Testis (tissue), 3 donors: Measurements from ENCODE around the gene FGGY. TPM values are rescaled to one million over a fixed set of nuclear protein-coding genes. Genes with fewer than 3 reads are reported as not detected.
A peak's percentile ranks its signal among the peaks of the same experiment; 100 is the strongest.

Source experiments
- DNase-seq: peaks from one replicate; pipeline ENCODE4 v3.0.0-alpha.2; 2019
- H3K27ac ChIP-seq, 2 donors: fragments of 200-600 bp; sonication (generic); one replicate each; pipeline ENCODE4 v1.5.1; 2019
- H3K27me3 ChIP-seq: fragments of 200-600 bp; sonication (generic); one replicate; pipeline ENCODE4 v1.5.1; 2019
- H3K36me3 ChIP-seq: fragments of 200-600 bp; sonication (generic); one replicate; pipeline ENCODE4 v1.5.1; 2017; ENCODE audit warnings: low read depth; ENCODE audit errors: missing control alignments
- H3K4me1 ChIP-seq: fragments of 200-600 bp; sonication (generic); one replicate; pipeline ENCODE4 v1.5.1; 2019
- H3K4me3 ChIP-seq, 2 donors: fragments of 200-600 bp; sonication (generic); one replicate each; pipeline ENCODE4 v1.5.1; 2017 to 2019
- H3K9me3 ChIP-seq: fragments of 200-600 bp; sonication (generic); one replicate; pipeline ENCODE4 v1.5.1; 2017
- POLR2A ChIP-seq: fragments of 450-650 bp; IDR thresholded peaks from one replicate; pipeline ENCODE4 v1.6.1; 2017; ENCODE audit warnings: antibody characterized with exemption, mild to moderate bottlenecking, moderate library complexity
- WGBS, 2 donors: methylation state at CpG; one replicate each; pipeline ENCODE4 v1.1.5; 2018; 5-methylcytosine and 5-hydroxymethylcytosine counted together
- intact Hi-C: fragments of 100-400 bp; cut with DNase I; formaldehyde crosslinking; loops from one replicate; pipeline ENCODE4 v1.15.1; 2023; ENCODE audit warnings: low total_unique reads
- polyA plus RNA-seq: library from polyadenylated mRNA; stranded (reverse); fragments of 350-450 nt; fragmentation: Illumina TruSeq; extraction: RNeasy Lipid Tissue Mini Kit (QIAGEN cat#74804); gene quantifications from one replicate; pipeline ENCODE4 v1.2.3, GENCODE V29; 2014; ENCODE audit warnings: low read depth, low replicate concordance; ENCODE audit not compliant: insufficient read depth
- total RNA-seq, 2 donors: library from RNA; depleted of rRNA; stranded (reverse); fragments of >200 nt; gene quantifications; one replicate each; pipeline ENCODE4 v1.2.3, GENCODE V29; 2016
- TF ChIP-seq, protein P1 (sequence below), 3 experiments: fragments of 450-650 bp in 2 of 3; fragments of 200-600 bp in 1 of 3; sonication (generic) in 1 of 3; IDR thresholded peaks; one replicate each; pipeline ENCODE4 v1.5.1; 2016 to 2019; ENCODE audit warnings: antibody characterized with exemption in 3 of 3, mild to moderate bottlenecking in 2 of 3, moderate library complexity in 1 of 3

Gene FGGY
- total and polyA plus RNA-seq, 3 donors from 2014 or later: 14.6 to 32.8 (median 32.3) TPM

DNA sequence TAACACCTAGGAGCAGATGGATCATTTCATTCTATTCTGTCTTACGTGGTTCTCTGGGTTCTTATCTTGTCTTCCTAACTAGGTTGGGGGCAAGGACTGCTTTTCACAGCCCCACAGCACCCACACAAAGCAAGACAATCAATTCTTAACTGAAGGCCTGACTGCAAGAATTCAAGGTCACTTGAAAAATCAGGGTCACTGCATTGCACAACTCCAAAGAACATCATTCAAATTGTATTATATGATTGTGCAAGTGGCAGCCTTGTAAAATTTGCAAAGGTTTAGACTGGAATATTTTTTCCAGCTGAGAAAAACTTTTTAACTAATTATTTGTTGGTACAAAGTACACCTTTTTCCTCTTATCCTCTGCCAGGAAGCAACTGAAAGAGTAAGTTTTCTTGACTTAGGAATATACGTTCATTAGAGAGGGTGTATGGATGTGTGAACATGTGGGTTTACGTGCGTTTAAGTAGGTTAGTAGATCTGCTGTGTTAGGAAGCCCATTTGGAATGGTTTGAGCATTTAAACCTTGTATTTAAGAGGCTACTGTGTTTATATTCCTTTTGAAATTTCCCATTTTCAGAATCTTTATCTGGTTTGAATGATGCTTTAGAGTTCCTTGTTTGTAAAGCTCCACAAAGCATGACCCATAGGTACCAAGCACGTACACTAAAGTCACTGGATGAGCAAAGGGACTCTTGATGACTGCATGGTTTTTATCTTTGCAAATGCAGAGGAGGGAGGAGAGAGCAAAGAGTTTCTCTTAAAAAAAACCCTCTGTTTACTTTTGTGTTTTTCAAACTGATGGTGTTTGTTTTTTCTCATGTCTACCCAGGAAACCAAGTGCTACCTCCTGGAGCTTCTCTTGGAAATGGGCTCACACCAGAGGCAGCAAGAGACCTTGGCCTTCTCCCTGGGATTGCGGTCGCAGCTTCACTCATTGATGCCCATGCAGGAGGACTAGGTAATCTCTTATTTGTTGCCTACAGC, 214.9 kb downstream of the FGGY start:
- 65 to 76% methylated on average over 7 of the region's 7 CpGs for WGBS, 2 donors
- no peak for DNase-seq
- H3K4me3 ChIP-seq: no peak overlapping the region
- peaks cover 30% of the 10 kb centered on the region for H3K4me1 ChIP-seq
- no peaks in the 10 kb centered on the region for H3K36me3 ChIP-seq
- TF ChIP-seq, protein P1, sequence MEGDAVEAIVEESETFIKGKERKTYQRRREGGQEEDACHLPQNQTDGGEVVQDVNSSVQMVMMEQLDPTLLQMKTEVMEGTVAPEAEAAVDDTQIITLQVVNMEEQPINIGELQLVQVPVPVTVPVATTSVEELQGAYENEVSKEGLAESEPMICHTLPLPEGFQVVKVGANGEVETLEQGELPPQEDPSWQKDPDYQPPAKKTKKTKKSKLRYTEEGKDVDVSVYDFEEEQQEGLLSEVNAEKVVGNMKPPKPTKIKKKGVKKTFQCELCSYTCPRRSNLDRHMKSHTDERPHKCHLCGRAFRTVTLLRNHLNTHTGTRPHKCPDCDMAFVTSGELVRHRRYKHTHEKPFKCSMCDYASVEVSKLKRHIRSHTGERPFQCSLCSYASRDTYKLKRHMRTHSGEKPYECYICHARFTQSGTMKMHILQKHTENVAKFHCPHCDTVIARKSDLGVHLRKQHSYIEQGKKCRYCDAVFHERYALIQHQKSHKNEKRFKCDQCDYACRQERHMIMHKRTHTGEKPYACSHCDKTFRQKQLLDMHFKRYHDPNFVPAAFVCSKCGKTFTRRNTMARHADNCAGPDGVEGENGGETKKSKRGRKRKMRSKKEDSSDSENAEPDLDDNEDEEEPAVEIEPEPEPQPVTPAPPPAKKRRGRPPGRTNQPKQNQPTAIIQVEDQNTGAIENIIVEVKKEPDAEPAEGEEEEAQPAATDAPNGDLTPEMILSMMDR (IDR thresholded peaks at IDR 0.05): no peak
- no peak for TF ChIP-seq POLR2A
- intact Hi-C loops: loop anchor here (10.0 kb wide), 1 partner anchor 147 kb away; no protein-coding TSS in a partner anchor
- peak overlapping the region in 1 of 2 donors; percentile 22 for H3K27ac ChIP-seq
- H3K27me3 ChIP-seq: no peaks in the 10 kb centered on the region
- H3K9me3 ChIP-seq: no peaks in the 10 kb centered on the region

DNA sequence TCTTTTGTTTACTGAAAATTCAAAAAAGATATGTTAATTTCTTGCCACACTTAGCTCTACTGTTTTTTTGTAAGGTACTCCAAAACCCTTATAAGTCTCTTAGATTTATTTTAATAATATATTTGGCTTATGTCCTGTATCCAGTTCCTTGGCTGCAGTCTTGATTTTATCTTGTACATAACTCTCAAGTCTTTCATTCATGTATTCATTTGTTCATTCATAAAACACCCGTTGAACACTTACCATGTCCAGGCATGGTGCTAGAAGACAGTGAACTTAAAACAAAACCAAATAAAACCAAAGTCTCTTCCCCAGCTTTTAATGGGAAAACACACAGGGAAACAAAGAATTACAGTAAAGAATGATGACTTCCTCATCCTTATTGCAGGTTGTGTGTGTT, 215.8 kb downstream of the FGGY start:
- Histone ChIP-seq H3K36me3 (no peaks in the 10 kb centered on the region), H3K27ac (peak overlapping the region in 1 of 2 donors; percentile 22), H3K4me3 (no peak overlapping the region), H3K27me3 (no peaks in the 10 kb centered on the region), H3K9me3 (no peaks in the 10 kb centered on the region), H3K4me1 (peaks cover 26% of the 10 kb centered on the region)
- WGBS, 2 donors: 47 to 48% methylated on average over 1 of the region's 1 CpG
- intact Hi-C loops: loop anchor here (10.0 kb wide), 1 partner anchor 148 kb away; no protein-coding TSS in a partner anchor
- no peak for TF ChIP-seq POLR2A
- TF ChIP-seq, protein P1 (IDR thresholded peaks at IDR 0.05): no peak
- no peak for DNase-seq

DNA sequence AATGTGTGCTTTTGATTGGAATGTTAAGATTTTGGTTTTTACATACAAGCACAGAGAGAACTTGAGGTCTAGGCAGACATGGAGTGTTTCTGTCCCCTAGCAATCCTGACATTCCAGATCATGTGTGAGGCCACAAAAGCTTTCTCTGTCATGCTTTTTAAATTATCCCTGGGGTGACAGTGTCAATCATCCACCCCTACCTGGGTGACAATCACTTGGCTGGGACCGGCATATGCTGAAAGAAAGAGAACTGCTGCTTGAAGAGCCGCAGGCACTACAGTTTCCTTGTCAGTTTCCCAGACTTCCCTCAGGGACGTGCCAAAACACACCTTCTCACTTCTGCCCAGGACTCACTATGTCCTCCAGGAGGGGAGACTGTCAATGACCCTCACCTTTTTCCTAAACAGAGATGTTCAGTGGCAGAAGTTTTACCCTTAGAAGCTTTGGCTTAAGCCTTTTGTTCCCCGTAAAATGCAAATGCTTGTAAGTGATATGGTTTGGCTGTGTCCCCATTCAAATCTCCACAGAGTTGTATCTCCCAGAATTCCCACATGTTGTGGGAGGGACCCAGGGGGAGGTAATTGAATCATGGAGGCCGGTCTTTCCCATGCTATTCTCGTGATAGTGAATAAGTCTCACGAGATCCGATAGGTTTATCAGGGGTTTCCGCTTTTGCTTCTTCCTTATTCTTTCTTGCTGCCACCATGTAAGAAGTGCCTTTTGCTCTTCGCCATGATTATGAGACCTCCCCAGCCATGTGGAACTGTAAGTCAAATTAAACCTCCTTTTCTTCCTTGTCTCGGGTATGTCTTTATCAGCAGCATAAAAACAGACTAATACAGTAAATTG, 217.4 kb downstream of the FGGY start:
- Histone ChIP-seq H3K27me3 (no peaks in the 10 kb centered on the region), H3K4me3 (no peak overlapping the region), H3K27ac (peak overlapping the region in 1 of 2 donors; percentile 23), H3K4me1 (peaks cover 32% of the 10 kb centered on the region), H3K9me3 (no peaks in the 10 kb centered on the region), H3K36me3 (no peaks in the 10 kb centered on the region)
- TF ChIP-seq POLR2A: no peak
- TF ChIP-seq, protein P1 (IDR thresholded peaks at IDR 0.05): no peak
- DNase-seq: no peak
- intact Hi-C loops: loop anchor here (10.0 kb wide), 1 partner anchor 149 kb away; no protein-coding TSS in a partner anchor
- WGBS, 2 donors: 88 to 91% methylated on average over 11 of the region's 11 CpGs

DNA sequence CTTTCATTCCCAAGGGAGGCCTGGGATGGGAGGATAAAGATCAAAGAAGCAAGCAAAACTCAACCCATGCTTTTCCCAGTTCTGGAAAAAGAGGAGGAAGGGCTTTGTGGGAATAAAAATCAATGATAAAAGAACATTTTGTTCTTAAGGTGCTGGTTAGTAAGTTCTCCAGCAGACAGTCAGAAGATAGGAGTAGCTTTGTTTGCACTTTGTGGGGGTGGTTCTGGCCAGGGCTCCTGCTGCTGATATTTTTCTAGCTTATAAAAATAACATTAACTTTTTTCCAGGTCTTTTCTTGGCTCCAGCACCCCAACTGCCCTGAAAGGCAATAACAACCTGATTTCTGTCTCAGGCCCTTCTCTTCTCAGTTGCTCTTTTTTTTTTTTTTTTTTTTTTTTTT, 220.0 kb downstream of the FGGY start:
- H3K4me3 ChIP-seq: no peak overlapping the region
- no peak for TF ChIP-seq POLR2A
- TF ChIP-seq, protein P1 (IDR thresholded peaks at IDR 0.05): no peak
- peak overlapping the region; percentile 73 to 85 for H3K27ac ChIP-seq
- intact Hi-C loops: loop anchor here (10.0 kb wide), 1 partner anchor 152 kb away; no protein-coding TSS in a partner anchor
- no peaks in the 10 kb centered on the region for H3K9me3 ChIP-seq
- H3K4me1 ChIP-seq: peaks cover 43% of the 10 kb centered on the region
- no peaks in the 10 kb centered on the region for H3K36me3 ChIP-seq
- DNase-seq: peak; percentile 87
- H3K27me3 ChIP-seq: no peaks in the 10 kb centered on the region
